Ishikawa (cell line): ENCODE results near the gene CNN3.

Source experiments
- CEBPB ChIP-seq: IDR thresholded peaks from 2 replicates; pipeline ENCODE4 v1.6.1; 2012
- EGR1 ChIP-seq: IDR thresholded peaks from 2 replicates; pipeline ENCODE4 v1.6.1; 2012
- EP300 ChIP-seq: IDR thresholded peaks from 2 replicates; pipeline ENCODE4 v1.6.1; 2012; ENCODE audit warnings: borderline replicate concordance
- FOXM1 ChIP-seq: IDR thresholded peaks from 2 replicates; pipeline ENCODE4 v1.6.1; 2012; ENCODE audit warnings: low read depth, borderline replicate concordance
- MAX ChIP-seq: IDR thresholded peaks from 2 replicates; pipeline ENCODE4 v1.6.1; 2012
- NFIC ChIP-seq: IDR thresholded peaks from 2 replicates; pipeline ENCODE4 v1.6.1; 2012
- TCF12 ChIP-seq: IDR thresholded peaks from 2 replicates; pipeline ENCODE4 v1.6.1; 2012; ENCODE audit warnings: low read depth
- TEAD4 ChIP-seq: IDR thresholded peaks from 2 replicates; pipeline ENCODE4 v1.6.1; 2012
- ZBTB7A ChIP-seq: IDR thresholded peaks from 2 replicates; pipeline ENCODE4 v1.6.1; 2012; ENCODE audit warnings: low read depth
- TF ChIP-seq, protein P1 (sequence below): IDR thresholded peaks from 2 replicates; pipeline ENCODE4 v1.6.1; 2012
- TF ChIP-seq, protein P2 (sequence below): IDR thresholded peaks from 2 replicates; pipeline ENCODE4 v1.6.1; 2012; ENCODE audit warnings: low read depth, mild to moderate bottlenecking

DNA sequence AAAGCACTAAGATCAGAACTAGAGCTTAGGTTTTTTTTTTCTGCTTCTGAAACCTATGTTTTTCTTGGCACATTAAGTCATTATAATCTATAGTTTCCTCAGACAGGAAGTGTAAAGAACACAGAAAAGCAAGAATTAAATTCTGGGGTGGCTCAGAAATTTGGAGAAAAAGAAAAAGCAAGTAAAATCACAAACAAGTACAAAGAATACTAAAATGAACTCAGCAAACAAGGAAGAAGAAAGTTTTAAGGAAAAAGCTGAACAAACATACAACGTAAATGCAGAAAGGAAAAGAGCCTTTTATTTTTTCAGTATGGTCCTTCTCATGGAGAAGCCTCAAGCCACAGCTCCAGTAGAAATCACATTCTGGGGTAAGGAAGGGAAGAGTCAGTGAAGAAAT, 8.6 kb upstream of the CNN3 start:
- TF ChIP-seq ZBTB7A (no peak), CEBPB (no peak), NFIC (no peak), TEAD4 (no peak), FOXM1 (no peak), EGR1 (no peak), TCF12 (no peak), MAX (no peak), EP300 (no peak)
- TF ChIP-seq, protein P1, sequence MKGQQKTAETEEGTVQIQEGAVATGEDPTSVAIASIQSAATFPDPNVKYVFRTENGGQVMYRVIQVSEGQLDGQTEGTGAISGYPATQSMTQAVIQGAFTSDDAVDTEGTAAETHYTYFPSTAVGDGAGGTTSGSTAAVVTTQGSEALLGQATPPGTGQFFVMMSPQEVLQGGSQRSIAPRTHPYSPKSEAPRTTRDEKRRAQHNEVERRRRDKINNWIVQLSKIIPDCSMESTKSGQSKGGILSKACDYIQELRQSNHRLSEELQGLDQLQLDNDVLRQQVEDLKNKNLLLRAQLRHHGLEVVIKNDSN, result no peak
- TF ChIP-seq, protein P2, sequence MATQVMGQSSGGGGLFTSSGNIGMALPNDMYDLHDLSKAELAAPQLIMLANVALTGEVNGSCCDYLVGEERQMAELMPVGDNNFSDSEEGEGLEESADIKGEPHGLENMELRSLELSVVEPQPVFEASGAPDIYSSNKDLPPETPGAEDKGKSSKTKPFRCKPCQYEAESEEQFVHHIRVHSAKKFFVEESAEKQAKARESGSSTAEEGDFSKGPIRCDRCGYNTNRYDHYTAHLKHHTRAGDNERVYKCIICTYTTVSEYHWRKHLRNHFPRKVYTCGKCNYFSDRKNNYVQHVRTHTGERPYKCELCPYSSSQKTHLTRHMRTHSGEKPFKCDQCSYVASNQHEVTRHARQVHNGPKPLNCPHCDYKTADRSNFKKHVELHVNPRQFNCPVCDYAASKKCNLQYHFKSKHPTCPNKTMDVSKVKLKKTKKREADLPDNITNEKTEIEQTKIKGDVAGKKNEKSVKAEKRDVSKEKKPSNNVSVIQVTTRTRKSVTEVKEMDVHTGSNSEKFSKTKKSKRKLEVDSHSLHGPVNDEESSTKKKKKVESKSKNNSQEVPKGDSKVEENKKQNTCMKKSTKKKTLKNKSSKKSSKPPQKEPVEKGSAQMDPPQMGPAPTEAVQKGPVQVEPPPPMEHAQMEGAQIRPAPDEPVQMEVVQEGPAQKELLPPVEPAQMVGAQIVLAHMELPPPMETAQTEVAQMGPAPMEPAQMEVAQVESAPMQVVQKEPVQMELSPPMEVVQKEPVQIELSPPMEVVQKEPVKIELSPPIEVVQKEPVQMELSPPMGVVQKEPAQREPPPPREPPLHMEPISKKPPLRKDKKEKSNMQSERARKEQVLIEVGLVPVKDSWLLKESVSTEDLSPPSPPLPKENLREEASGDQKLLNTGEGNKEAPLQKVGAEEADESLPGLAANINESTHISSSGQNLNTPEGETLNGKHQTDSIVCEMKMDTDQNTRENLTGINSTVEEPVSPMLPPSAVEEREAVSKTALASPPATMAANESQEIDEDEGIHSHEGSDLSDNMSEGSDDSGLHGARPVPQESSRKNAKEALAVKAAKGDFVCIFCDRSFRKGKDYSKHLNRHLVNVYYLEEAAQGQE, result no peak
